K562 (cell line): ENCODE data around the gene DHODH. TPM values are rescaled to one million over a fixed set of nuclear protein-coding genes. Genes with fewer than 3 reads are reported as not detected.

Experiments used
- CEBPB ChIP-seq: fragments of 450-650 bp; IDR thresholded peaks from 2 replicates; pipeline ENCODE4 v1.6.1; 2016; ENCODE audit warnings: missing genetic modification characterization, missing compliant biosample characterization
- CREB3L1 ChIP-seq: fragments of 450-650 bp; IDR thresholded peaks from 2 replicates; pipeline ENCODE4 v1.6.1; 2014; ENCODE audit warnings: low read depth, mild to moderate bottlenecking, moderate library complexity, borderline replicate concordance
- ELF2 ChIP-seq: fragments of 250-450 bp; sonication (Bioruptor Pico); IDR thresholded peaks from 2 replicates; pipeline ENCODE4 v1.5.0; 2021; ENCODE audit warnings: mild to moderate bottlenecking
- FOXA3 ChIP-seq, 2 experiments: fragments of 450-650 bp in 1 of 2; sonication (generic) in 1 of 2; formaldehyde crosslinking; IDR thresholded peaks in 1 of 2; conservative IDR thresholded peaks in 1 of 2; 2 replicates each; pipeline versions ENCODE4 v1.4.0 to v1.8.0; 2020 to 2022; ENCODE audit warnings: mild to moderate bottlenecking in 2 of 2, missing genetic modification reagents in 1 of 2
- POLR2B ChIP-seq: fragments of 450-650 bp; IDR thresholded peaks from 2 replicates; pipeline ENCODE4 v1.6.1; 2018; ENCODE audit warnings: low read depth; ENCODE audit not compliant: partially characterized antibody
- RBM34 ChIP-seq: fragments of 200-400 bp; formaldehyde crosslinking; IDR thresholded peaks from 2 replicates; pipeline ENCODE4 v1.6.1; 2018; ENCODE audit warnings: low read length, borderline replicate concordance; ENCODE audit not compliant: insufficient read depth
- SMC3 ChIP-seq: conservative IDR thresholded peaks from 2 replicates; pipeline ENCODE4 v1.6.1; 2011; ENCODE audit warnings: low read depth, low read length, improper control_type of control experiment; ENCODE audit not compliant: insufficient read depth
- ZBTB40 ChIP-seq, 2 experiments: fragments of 450-650 bp in 1 of 2; sonication (generic) in 1 of 2; formaldehyde crosslinking in 1 of 2; IDR thresholded peaks; 2 replicates each; pipeline versions ENCODE4 v1.7.1 to v1.9.0; 2016 to 2022; ENCODE audit warnings: inconsistent platforms in 1 of 2, mild to moderate bottlenecking in 1 of 2, missing genetic modification reagents in 1 of 2
- ZNF224 ChIP-seq: sonication (generic); formaldehyde crosslinking; IDR thresholded peaks from 2 replicates; pipeline ENCODE4 v1.8.0; 2022; ENCODE audit warnings: mild to moderate bottlenecking, missing genetic modification reagents
- ZNF324 ChIP-seq: fragments of 250-450 bp; sonication (Bioruptor Pico); IDR thresholded peaks from 2 replicates; pipeline ENCODE4 v1.4.0; 2020; ENCODE audit warnings: mild to moderate bottlenecking
- ZNF436 ChIP-seq: fragments of 250-450, 450-650 bp; sonication (Bioruptor Pico); formaldehyde crosslinking; IDR thresholded peaks from 2 replicates; pipeline ENCODE4 v1.7.0; 2020; ENCODE audit warnings: mild to moderate bottlenecking
- polyA plus RNA-seq, 8 experiments: library from polyadenylated mRNA; depleted of rRNA in 4 of 8; stranded (reverse) in 5 of 8; unstranded in 3 of 8; fragments of >200 nt; fragmentation: Nextera tagmentation in 2 of 8; fragmentation: Illumina TruSeq in 1 of 8; extraction: Ambion mirVana in 2 of 8; extraction: Trizol in 1 of 8; gene quantifications; 2 replicates each; pipeline versions ENCODE4 v1.2.1 to v1.2.3, GENCODE V29; 2011 to 2014; ENCODE audit warnings: inconsistent platforms in 1 of 8, missing spikeins in 1 of 8
- total RNA-seq, 7 experiments: library from RNA; depleted of rRNA in 6 of 7; stranded (reverse); fragments of >200 nt in 6 of 7; fragmentation: Illumina TruSeq in 2 of 7; extraction: Trizol in 2 of 7; gene quantifications; 2 replicates each; pipeline versions ENCODE4 v1.2.1 to v1.2.3, GENCODE V29; 2011 to 2021; ENCODE audit warnings: low replicate concordance in 1 of 7

The DHODH gene
- total and polyA plus RNA-seq, 9 of the 15 experiments (the other 6 are each of a cell fraction or from before 2014, with no cell fraction given), result 4.3 to 19.9 (median 12.7) TPM

- peak; percentile 51 for TF ChIP-seq CREB3L1
- no peak for TF ChIP-seq RBM34
- TF ChIP-seq ZNF436, result no peak
- TF ChIP-seq ZNF324 (CRISPR knock-in tag), result no peak
- TF ChIP-seq ZBTB40 (IDR thresholded peaks at IDR 0.05), result peak; percentile 71
- no peak for TF ChIP-seq ZBTB40 (CRISPR knock-in tag; IDR thresholded peaks at IDR 0.05)
- TF ChIP-seq FOXA3 (CRISPR knock-in tag; conservative IDR thresholded peaks at IDR 0.05 in 1 of 2, IDR thresholded peaks at IDR 0.05 in 1 of 2), result peak in 1 of 2 experiments; percentile 70; a peak in 1 of 4 replicates
- no peak for TF ChIP-seq ZNF224
- TF ChIP-seq SMC3, result no peak
- TF ChIP-seq POLR2B, result peak; percentile 50
- TF ChIP-seq ELF2, result no peak
- TF ChIP-seq CEBPB (tag), result no peak
Measured at GRCh38 chr16:72008424-72009216, at the start of gene DHODH (continued).
